Lower lobe of right lung (tissue), 2 donors: Measurements from ENCODE around the gene SMTNL2. TPM values are rescaled to one million over a fixed set of nuclear protein-coding genes. Genes with fewer than 3 reads are reported as not detected.

Source experiments
- ATAC-seq, 2 donors: fragments of 200-7000 bp; cut with Tn5 transposase; one replicate each; pipeline ENCODE4 v1.9.1; 2020 to 2022; ENCODE audit warnings: mild to moderate bottlenecking in 2 of 2, moderate library complexity in 2 of 2
- DNase-seq: peaks from one replicate; pipeline ENCODE4 v3.0.0-alpha.2; 2020
- H3K27ac ChIP-seq: fragments of 200-600 bp; one replicate; pipeline ENCODE4 v1.8.0; 2022
- H3K27me3 ChIP-seq: fragments of 200-600 bp; one replicate; pipeline ENCODE4 v1.8.0; 2022; ENCODE audit warnings: low read depth
- H3K36me3 ChIP-seq: fragments of 200-600 bp; one replicate; pipeline ENCODE4 v1.8.0; 2022; ENCODE audit warnings: mild to moderate bottlenecking
- H3K4me1 ChIP-seq: fragments of 200-600 bp; one replicate; pipeline ENCODE4 v1.8.0; 2022
- H3K4me3 ChIP-seq: fragments of 200-600 bp; one replicate; pipeline ENCODE4 v1.8.0; 2022; ENCODE audit warnings: mild to moderate bottlenecking
- H3K9me3 ChIP-seq: fragments of 200-600 bp; one replicate; pipeline ENCODE4 v1.8.0; 2022
- intact Hi-C: fragments of 100-400 bp; cut with DNase I; formaldehyde crosslinking; loops from one replicate; pipeline ENCODE4 v1.11.0; 2022
- total RNA-seq: library from RNA; stranded (reverse); fragmentation: NEBNext Ultra II Directional; extraction: Animal tissue kit (Norgen Biotek cat#: 25700); gene quantifications from one replicate; pipeline ENCODE4 v1.2.1, GENCODE V29; 2021
- TF ChIP-seq, protein P1 (sequence below): fragments of 200-600 bp; IDR thresholded peaks from one replicate; pipeline ENCODE4 v1.8.0; 2022; ENCODE audit warnings: antibody characterized with exemption, mild to moderate bottlenecking
- donor health status: DM: no; HTN: yes; CAD: no; lungs with severe emphysema.

Gene SMTNL2
- total RNA-seq, 1 donor from 2014 or later, result 6.4 TPM

- no peaks in the 10 kb centered on the region for H3K9me3 ChIP-seq
- DNase-seq (no peak), ATAC-seq (peak in 1 of 2 donors; percentile 50)
- intact Hi-C loops, result no loop called here
- H3K4me1 ChIP-seq, result peaks cover 25% of the 10 kb centered on the region
- H3K36me3 ChIP-seq, result no peaks in the 10 kb centered on the region
- H3K27me3 ChIP-seq, result no peaks in the 10 kb centered on the region
- peak overlapping the region; percentile 46 for H3K27ac ChIP-seq
- no peak overlapping the region for H3K4me3 ChIP-seq
- TF ChIP-seq, protein P1, sequence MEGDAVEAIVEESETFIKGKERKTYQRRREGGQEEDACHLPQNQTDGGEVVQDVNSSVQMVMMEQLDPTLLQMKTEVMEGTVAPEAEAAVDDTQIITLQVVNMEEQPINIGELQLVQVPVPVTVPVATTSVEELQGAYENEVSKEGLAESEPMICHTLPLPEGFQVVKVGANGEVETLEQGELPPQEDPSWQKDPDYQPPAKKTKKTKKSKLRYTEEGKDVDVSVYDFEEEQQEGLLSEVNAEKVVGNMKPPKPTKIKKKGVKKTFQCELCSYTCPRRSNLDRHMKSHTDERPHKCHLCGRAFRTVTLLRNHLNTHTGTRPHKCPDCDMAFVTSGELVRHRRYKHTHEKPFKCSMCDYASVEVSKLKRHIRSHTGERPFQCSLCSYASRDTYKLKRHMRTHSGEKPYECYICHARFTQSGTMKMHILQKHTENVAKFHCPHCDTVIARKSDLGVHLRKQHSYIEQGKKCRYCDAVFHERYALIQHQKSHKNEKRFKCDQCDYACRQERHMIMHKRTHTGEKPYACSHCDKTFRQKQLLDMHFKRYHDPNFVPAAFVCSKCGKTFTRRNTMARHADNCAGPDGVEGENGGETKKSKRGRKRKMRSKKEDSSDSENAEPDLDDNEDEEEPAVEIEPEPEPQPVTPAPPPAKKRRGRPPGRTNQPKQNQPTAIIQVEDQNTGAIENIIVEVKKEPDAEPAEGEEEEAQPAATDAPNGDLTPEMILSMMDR, result no peak
These were observed 21.5 kb downstream of the SMTNL2 start for GRCh38 chr17:4605826-4606225.

GRCh38 chr17:4607261-4607741, 23.0 kb downstream of the SMTNL2 start:
- peaks cover 25% of the 10 kb centered on the region for H3K4me1 ChIP-seq

DNA sequence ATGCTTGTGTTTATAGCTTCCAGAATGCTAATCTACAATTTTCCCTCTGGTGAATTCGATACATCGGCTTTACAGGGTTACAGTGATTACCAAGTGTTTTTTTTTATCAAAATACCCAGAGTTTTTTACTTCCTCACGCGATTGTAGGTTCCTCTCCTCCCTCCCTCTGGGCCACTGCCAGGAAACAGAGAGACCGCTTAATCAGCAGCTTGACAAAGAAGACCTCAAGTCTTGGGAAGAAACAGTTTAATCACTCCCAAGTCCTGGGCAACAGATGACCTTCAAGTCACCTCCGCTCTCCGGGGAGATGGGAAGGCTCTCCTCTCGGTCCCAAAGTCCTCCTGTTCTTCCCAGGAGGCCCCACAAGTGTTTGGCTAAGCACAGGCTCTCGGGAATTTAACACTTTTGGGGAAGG, 23.5 kb downstream of the SMTNL2 start:
- Histone ChIP-seq H3K27ac (peak overlapping the region; percentile 48), H3K36me3 (no peaks in the 10 kb centered on the region), H3K27me3 (no peaks in the 10 kb centered on the region), H3K9me3 (no peaks in the 10 kb centered on the region), H3K4me3 (no peak overlapping the region), H3K4me1 (peaks cover 25% of the 10 kb centered on the region)
- DNase-seq, result peak; percentile 75
- ATAC-seq, result peak; percentile 35 to 53
- TF ChIP-seq, protein P1, result no peak
- intact Hi-C loops, result no loop called here

More at GRCh38 chr17:4607261-4607741, 23.0 kb downstream of the SMTNL2 start:
- TF ChIP-seq, protein P1, result no peak
- peak overlapping the region; percentile 48 for H3K27ac ChIP-seq
- intact Hi-C loops, result no loop called here
- H3K9me3 ChIP-seq, result no peaks in the 10 kb centered on the region
- DNase-seq (no peak), ATAC-seq (no peak)
- no peaks in the 10 kb centered on the region for H3K36me3 ChIP-seq
- H3K27me3 ChIP-seq, result no peaks in the 10 kb centered on the region
- H3K4me3 ChIP-seq, result no peak overlapping the region

- no peak for DNase-seq
- Histone ChIP-seq H3K4me1 (peaks cover 25% of the 10 kb centered on the region), H3K27me3 (no peaks in the 10 kb centered on the region), H3K27ac (no peak overlapping the region), H3K36me3 (no peaks in the 10 kb centered on the region), H3K9me3 (no peaks in the 10 kb centered on the region), H3K4me3 (no peak overlapping the region)
- TF ChIP-seq, protein P1, result no peak
- ATAC-seq, result no peak
- intact Hi-C loops, result no loop called here
These were observed 25.4 kb downstream of the SMTNL2 start for GRCh38 chr17:4609761-4610160.

- H3K4me1 ChIP-seq, result peaks cover 25% of the 10 kb centered on the region
- peak overlapping the region; percentile 74 for H3K27ac ChIP-seq
- ATAC-seq, result peak; percentile 78 to 87
These were observed 25.8 kb downstream of the SMTNL2 start for GRCh38 chr17:4610162-4610561.

More at GRCh38 chr17:4610162-4610561, 25.8 kb downstream of the SMTNL2 start:
- TF ChIP-seq, protein P1, result no peak
- DNase-seq, result no peak
- Histone ChIP-seq H3K27me3 (no peaks in the 10 kb centered on the region), H3K9me3 (no peaks in the 10 kb centered on the region), H3K36me3 (no peaks in the 10 kb centered on the region), H3K4me3 (peak overlapping the region; percentile 34)
- intact Hi-C loops, result no loop called here
